ENCODE results near the gene MGP.
A peak's percentile ranks its signal among the peaks of the same experiment; 100 is the strongest.

MGP gene

GRCh38 chr12:14854586-14855183 lies 31.0 kb downstream of the MGP start:
- DNase-seq: peak; percentile 8

DNA sequence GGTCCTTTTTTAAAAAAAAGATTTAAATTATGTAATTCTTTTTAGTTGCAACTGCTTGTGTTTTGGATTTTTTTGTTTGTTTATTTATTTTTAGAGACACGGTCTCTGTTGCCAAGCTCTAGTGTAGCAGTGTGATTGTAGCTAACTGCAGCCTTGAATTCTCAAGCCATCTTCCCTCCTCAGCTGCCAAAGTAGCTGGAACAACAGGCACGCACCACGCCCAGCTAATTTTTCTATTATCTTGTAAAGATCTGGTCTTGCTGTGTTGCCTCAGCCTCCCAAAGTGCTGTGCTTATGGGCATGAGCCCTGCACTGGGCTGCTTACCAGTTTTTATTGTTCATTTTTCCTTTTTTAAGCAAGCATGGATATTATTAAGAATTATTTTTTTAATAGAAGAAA lies 31.7 kb downstream of the MGP start:
- peak; percentile 4 for DNase-seq

GRCh38 chr12:14852880-14853279 lies 32.8 kb downstream of the MGP start:
- no peak for DNase-seq

- no peak for DNase-seq
Measured at GRCh38 chr12:14850929-14851663, 34.6 kb downstream of the MGP start.

DNA sequence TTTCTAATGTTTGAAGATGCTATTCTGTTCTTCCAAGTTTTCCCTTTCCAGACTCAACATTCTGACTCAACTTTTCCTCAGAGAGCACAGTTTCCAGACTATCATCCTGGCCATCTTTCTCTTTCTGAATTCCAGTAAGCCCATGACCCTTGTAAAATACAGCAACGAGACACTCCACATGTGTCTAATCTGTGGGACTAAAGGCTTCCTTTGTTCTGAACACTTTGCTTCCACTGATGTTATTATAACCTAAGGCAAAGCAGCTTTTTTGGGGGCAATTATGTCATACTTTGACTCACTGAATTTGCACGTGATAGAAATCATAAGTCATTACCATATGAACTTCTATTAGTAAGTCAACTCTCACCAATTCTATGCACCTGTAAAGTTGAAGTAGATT lies 36.0 kb downstream of the MGP start:
- no peak for DNase-seq

DNA sequence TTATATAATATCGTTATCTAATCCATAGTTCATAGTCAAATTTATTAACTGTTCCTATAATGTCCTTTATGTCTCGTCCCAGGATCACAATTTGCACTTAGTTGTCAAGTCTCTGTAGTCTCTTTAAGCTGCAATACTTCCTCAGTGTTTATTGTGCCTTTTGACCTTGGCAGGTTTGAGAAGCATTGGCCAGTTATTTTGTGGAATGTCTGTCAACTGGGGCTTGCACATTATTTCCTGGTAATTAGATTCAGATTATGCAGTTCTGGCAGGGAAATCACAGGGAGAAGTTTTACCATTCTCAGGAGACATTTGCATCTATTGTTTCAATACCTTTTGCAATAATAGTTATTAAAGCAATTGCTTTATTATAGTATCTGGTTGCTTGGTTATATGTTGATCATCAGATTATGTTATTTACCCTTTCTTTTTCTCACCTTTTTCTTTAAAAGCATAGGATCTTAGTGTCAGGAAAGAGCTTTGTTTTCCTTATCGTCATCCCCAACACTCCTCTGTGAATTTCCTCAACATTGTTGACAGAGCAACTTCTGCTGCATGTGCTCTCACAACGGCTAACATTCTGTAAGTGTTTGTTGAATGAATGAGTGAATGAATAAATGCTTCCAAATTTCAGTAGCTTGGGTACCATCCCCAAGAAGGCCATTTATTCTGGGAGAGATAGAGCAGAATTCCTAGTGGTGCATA lies 38.6 kb downstream of the MGP start:
- no peak for DNase-seq

DNA sequence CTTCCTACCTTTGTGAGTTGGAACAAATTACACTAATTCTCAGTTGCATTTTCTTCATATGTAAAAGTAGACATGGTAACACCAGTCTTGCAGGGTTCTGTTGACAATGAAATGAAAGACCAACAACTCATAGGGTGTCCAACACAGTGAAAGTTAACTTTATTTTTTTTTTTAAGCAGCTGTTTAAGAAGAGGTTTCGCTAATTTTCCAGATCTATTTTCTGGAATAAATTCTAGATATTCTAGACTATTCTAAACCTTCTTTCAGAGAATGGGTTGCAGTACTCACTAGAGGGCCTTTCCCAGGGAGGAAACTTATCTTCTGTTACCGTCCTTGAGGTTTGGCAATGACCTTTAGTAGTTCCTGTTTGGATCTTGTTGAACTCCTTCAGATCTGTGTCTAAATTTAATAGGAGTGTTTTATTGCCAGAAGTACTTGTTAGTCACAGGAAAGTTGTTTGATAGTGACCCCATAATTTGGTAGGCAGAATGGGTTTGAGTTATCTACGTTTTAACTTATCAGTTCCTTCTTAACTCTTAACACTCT lies 39.5 kb downstream of the MGP start:
- no peak for DNase-seq

GRCh38 chr12:14845350-14845750 lies 40.3 kb downstream of the MGP start:
- peak; percentile 32 for DNase-seq

DNA sequence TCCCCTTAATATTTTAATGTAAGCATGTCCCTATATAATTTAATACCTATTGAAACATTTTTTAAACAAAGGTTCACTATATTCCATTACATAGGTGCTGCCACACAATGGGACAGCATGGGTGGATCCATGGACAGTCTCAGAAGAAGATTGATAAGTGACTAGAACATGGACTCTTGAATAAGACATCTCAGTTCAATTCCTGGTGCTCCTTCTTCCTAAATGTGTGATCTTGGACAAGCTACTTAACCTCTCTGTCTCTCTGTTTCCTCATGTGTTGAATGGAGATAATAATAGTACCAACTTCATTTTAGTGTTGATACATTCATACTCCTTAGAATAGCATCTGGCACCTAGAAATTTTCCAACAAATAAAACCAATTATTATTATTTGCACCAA lies 41.3 kb downstream of the MGP start:
- DNase-seq: no peak

GRCh38 chr12:14843425-14843887 lies 42.2 kb downstream of the MGP start, which contains the start of gene ART4:
Gene ART4 (minus strand): TSS chr12:14843526. CDS start chr12:14843113, 413 bp downstream.
- no peak for DNase-seq

GRCh38 chr12:14842315-14842714 lies 43.3 kb downstream of the MGP start:
- DNase-seq: no peak

DNA sequence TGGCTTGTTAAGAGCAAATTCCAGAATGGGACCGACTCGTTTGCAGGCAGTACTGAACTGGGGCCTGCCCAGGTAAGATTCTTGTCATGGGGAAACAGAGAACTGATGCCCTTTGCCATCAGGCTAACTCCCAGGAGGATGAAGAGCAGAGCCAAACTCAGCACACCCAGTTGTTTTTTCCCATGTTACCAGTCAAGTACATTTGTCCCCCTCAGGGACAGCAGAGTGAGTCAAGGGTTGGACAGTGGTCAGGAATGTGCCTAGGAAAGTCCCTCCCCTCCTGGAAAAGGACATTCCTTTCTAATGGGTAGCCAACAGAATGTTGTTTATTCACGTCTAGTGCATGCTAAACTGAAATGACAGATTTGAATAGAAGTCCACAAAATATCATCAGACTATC lies 43.9 kb downstream of the MGP start:
- no peak for DNase-seq

GRCh38 chr12:14840616-14841015 lies 45.0 kb downstream of the MGP start:
- no peak for DNase-seq

DNA sequence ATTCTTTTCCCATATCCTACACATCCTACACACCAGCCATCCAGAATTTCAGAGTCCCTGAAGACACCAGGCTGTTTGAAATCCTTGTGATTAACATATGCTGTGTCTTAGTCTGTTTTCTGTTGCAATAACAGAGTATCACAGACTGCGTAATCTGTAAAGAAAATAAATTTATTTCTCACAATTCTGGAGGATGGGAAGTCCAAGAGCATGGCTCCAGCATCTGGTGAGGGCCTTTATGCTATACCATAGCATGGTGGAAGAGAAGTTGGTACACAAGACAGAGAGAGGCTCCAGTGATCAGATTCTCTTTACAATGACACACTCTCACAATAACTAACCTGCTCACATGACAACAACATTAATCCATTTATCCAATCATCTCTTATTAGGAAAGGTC lies 46.4 kb downstream of the MGP start:
- no peak for DNase-seq

GRCh38 chr12:14836336-14837210 lies 49.1 kb downstream of the MGP start:
- no peak for DNase-seq

DNA sequence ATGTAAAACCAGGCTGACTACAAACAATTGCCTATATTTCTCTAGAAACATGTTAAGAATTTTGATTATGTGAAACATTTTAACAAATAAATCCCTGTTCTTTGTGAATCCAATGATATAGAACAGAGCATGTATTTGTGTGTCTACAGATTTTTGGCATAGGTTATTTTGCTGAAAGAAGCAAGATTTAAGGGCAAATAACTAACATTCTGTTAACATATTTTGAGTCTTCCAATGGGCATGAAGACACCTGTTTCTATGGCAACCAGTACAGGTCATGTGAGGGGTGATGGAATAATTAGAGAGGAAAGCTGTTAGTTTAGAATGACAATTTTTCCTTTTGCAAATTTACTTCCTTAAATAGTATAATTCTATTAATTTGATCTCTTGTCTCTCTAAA lies 51.1 kb downstream of the MGP start:
- no peak for DNase-seq

DNA sequence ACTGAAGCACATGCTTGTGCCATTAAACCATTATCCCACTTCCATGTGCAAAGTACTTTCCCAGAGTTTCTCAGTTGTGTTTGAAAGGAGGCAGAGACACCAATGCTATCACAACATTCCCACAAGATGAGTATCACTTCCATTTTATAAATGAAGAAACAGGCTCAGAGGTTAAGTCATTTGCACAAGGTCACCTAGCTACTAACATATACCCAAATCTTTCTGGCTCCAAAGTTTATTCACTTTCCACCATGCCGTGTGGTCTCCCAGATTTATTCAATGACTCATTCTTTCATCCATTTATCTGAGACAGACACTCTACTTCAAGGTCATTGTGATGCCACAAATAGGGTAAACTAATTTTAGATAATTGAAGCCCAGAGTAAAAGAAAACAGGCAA lies 51.7 kb downstream of the MGP start:
- no peak for DNase-seq

DNA sequence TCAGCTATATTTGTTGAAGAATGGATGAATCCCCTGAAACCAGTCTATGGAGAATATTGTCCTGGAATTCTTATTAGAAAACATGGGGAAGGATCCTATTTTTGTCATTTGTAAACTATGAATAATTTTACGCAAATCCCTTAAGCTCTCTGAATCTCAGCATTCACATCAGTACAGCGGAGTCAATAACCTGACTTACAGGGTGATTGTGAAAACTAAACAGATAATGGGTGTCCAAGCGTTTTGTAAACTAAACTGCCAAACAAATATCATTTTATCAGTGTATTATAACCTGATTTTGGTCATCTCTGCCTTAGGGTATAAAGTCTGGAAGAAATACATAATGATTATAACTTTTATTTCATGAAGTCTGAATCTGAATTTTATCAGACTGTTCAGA lies 52.3 kb downstream of the MGP start:
- no peak for DNase-seq

Data from NCI-H1092 (cell line).